GM11168 (cell line): ENCODE data around the gene PCARE.

Experiments
- in situ Hi-C: fragments of 300-500 bp; cut with MboI; formaldehyde crosslinking; loops from one replicate; pipeline ENCODE4 v1.12.0; 2022; ENCODE audit warnings: low sequenced_read_pairs; ENCODE audit not compliant: unreplicated experiment

PCARE gene

GRCh38 chr2:29064746-29065067 lies 9.6 kb downstream of the PCARE start:
- in situ Hi-C loops: no loop called here

- in situ Hi-C loops: no loop called here
Measured at GRCh38 chr2:29064346-29064715, 10.0 kb downstream of the PCARE start.

GRCh38 chr2:29063646-29064345 lies 10.5 kb downstream of the PCARE start:
- in situ Hi-C loops: no loop called here

- in situ Hi-C loops: no loop called here
Measured at GRCh38 chr2:29063056-29063455, 11.3 kb downstream of the PCARE start.

GRCh38 chr2:29062371-29062770 lies 12.0 kb downstream of the PCARE start:
- in situ Hi-C loops: no loop called here

GRCh38 chr2:29061616-29062015 lies 12.7 kb downstream of the PCARE start:
- in situ Hi-C loops: no loop called here

- in situ Hi-C loops: no loop called here
Measured at GRCh38 chr2:29061176-29061575, 13.1 kb downstream of the PCARE start.

- in situ Hi-C loops: no loop called here
Measured at GRCh38 chr2:29060441-29060840, 13.9 kb downstream of the PCARE start.

- in situ Hi-C loops: no loop called here
Measured at GRCh38 chr2:29059624-29060023, 14.7 kb downstream of the PCARE start.

GRCh38 chr2:29057006-29057405 lies 17.3 kb downstream of the PCARE start:
- in situ Hi-C loops: no loop called here

- in situ Hi-C loops: no loop called here
Measured at GRCh38 chr2:29056452-29056851, 17.9 kb downstream of the PCARE start.

- in situ Hi-C loops: no loop called here
Measured at GRCh38 chr2:29055601-29056000, 18.7 kb downstream of the PCARE start.

GRCh38 chr2:29054430-29054829 lies 19.9 kb downstream of the PCARE start:
- in situ Hi-C loops: no loop called here

GRCh38 chr2:29053670-29054400 lies 20.5 kb downstream of the PCARE start:
- in situ Hi-C loops: no loop called here

- in situ Hi-C loops: no loop called here
Measured at GRCh38 chr2:29053223-29053622, 21.1 kb downstream of the PCARE start.

- in situ Hi-C loops: no loop called here
Measured at GRCh38 chr2:29052807-29053206, 21.5 kb downstream of the PCARE start.

GRCh38 chr2:29051730-29052129 lies 22.6 kb downstream of the PCARE start:
- in situ Hi-C loops: no loop called here

GRCh38 chr2:29050591-29050990 lies 23.7 kb downstream of the PCARE start:
- in situ Hi-C loops: no loop called here

- in situ Hi-C loops: no loop called here
Measured at GRCh38 chr2:29047083-29047845, 27.1 kb downstream of the PCARE start.

GRCh38 chr2:29046321-29046720 lies 28.0 kb downstream of the PCARE start:
- in situ Hi-C loops: no loop called here

GRCh38 chr2:29044459-29044858 lies 29.9 kb downstream of the PCARE start:
- in situ Hi-C loops: no loop called here
